ENCODE measurements around the gene CD247. TPM values are rescaled to one million over a fixed set of nuclear protein-coding genes. Genes with fewer than 3 reads are reported as not detected.

Gene CD247
- total and polyA plus RNA-seq, 2 of the 13 experiments (the other 11 are each of a cell fraction or from before 2014, with no cell fraction given): 0.20 TPM; not detected in 1

GRCh38 chr1:167442142-167442848 is 76.0 kb downstream of the CD247 start (continued):
- TF ChIP-seq TFAP4 (IDR thresholded peaks at IDR 0.05; ENCODE audit: borderline replicate concordance, low read depth) (0 out of 2 replicates have a peak, but pooled peaks have one; percentile 13), TEAD3 (CRISPR knock-in tag; optimal IDR thresholded peaks at IDR 0.05; ENCODE audit: borderline replicate concordance) (peak; percentile 36), DDIT3 (CRISPR knock-in tag; IDR thresholded peaks at IDR 0.05) (no peak), ZNF354B (CRISPR knock-in tag; IDR thresholded peaks at IDR 0.05) (no peak), ZNF678 (CRISPR knock-in tag; IDR thresholded peaks at IDR 0.05) (no peak), ELK4 (CRISPR knock-in tag; IDR thresholded peaks at IDR 0.05; ENCODE audit: borderline replicate concordance) (no peak), SP5 (CRISPR knock-in tag; IDR thresholded peaks at IDR 0.05; ENCODE audit: borderline replicate concordance, low read depth) (0 out of 2 replicates have a peak, but pooled peaks have one; percentile 17), FOXC1 (CRISPR knock-in tag; IDR thresholded peaks at IDR 0.05; ENCODE audit: borderline replicate concordance) (0 out of 2 replicates have a peak, but pooled peaks have one; percentile 23), SMARCC2 (IDR thresholded peaks at IDR 0.05) (no peak), CBX5 (CRISPR knock-in tag; IDR thresholded peaks at IDR 0.05; ENCODE audit: borderline replicate concordance) (peak; percentile 52; the same call in 1 of the 2 replicates), PTBP1 (IDR thresholded peaks at IDR 0.05; ENCODE audit: low read depth, low read length, poor library complexity, severe bottlenecking) (no peak), MXD3 (CRISPR knock-in tag; IDR thresholded peaks at IDR 0.05) (no peak), ZBTB7B (CRISPR knock-in tag; IDR thresholded peaks at IDR 0.05) (0 out of 2 replicates have a peak, but pooled peaks have one; percentile 20), ZNF12 (CRISPR knock-in tag; IDR thresholded peaks at IDR 0.05) (no peak), ZFX (CRISPR knock-in tag; IDR thresholded peaks at IDR 0.05; ENCODE audit: low read depth) (peak; percentile 40; the same call in 1 of the 2 replicates), MTA1 (CRISPR knock-in tag; IDR thresholded peaks at IDR 0.05; ENCODE audit: borderline replicate concordance) (no peak), IRF2 (CRISPR knock-in tag; IDR thresholded peaks at IDR 0.05) (0 out of 2 replicates have a peak, but pooled peaks have one; percentile 22)
- TF ChIP-seq, protein P1, sequence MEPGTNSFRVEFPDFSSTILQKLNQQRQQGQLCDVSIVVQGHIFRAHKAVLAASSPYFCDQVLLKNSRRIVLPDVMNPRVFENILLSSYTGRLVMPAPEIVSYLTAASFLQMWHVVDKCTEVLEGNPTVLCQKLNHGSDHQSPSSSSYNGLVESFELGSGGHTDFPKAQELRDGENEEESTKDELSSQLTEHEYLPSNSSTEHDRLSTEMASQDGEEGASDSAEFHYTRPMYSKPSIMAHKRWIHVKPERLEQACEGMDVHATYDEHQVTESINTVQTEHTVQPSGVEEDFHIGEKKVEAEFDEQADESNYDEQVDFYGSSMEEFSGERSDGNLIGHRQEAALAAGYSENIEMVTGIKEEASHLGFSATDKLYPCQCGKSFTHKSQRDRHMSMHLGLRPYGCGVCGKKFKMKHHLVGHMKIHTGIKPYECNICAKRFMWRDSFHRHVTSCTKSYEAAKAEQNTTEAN (CRISPR knock-in tag; conservative IDR thresholded peaks at IDR 0.05): no peak
- TF ChIP-seq, protein P2, sequence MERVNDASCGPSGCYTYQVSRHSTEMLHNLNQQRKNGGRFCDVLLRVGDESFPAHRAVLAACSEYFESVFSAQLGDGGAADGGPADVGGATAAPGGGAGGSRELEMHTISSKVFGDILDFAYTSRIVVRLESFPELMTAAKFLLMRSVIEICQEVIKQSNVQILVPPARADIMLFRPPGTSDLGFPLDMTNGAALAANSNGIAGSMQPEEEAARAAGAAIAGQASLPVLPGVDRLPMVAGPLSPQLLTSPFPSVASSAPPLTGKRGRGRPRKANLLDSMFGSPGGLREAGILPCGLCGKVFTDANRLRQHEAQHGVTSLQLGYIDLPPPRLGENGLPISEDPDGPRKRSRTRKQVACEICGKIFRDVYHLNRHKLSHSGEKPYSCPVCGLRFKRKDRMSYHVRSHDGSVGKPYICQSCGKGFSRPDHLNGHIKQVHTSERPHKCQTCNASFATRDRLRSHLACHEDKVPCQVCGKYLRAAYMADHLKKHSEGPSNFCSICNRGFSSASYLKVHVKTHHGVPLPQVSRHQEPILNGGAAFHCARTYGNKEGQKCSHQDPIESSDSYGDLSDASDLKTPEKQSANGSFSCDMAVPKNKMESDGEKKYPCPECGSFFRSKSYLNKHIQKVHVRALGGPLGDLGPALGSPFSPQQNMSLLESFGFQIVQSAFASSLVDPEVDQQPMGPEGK (CRISPR knock-in tag; IDR thresholded peaks at IDR 0.05): no peak
